ENCODE data around the gene VMAC. TPM values are rescaled to one million over a fixed set of nuclear protein-coding genes. Genes with fewer than 3 reads are reported as not detected.

The VMAC gene
- polyA plus RNA-seq, 1 donor (not counting 4 experiments of a cell fraction or from before 2014, with no cell fraction given) = 2.2 TPM

DNA sequence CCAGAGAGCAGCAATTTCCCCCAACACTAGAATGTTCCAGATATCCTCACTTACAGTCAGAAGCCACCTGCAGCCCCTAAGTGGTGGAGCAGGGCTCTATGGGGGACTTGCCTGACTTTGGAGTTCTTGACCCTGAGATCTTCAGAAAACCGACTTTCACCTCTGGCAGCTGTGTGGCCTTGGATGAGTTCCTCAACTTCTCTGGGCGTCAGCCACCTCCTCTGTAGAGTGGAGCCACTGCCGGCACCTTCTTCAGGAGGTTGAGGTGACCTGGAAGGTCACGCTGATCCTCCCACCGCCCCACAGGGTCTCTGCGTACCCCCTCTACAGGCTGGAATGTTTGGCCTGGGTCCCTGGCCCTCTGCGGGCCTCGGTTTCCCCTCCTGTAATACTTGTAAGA is 27.2 kb upstream of the VMAC start:
- H3K9me3 ChIP-seq (ENCODE audit: control insufficient read depth, low read depth, low read length) = no peaks in the 10 kb centered on the region
- H3K4me3 ChIP-seq (ENCODE audit: control insufficient read depth in 2 of 3, extremely low read depth in 1 of 3, insufficient read depth in 2 of 3, low read depth in 1 of 3, low read length in 3 of 3) = no peak overlapping the region
- H3K36me3 ChIP-seq (ENCODE audit: control insufficient read depth in 2 of 2, extremely low read depth in 1 of 2, insufficient read depth in 2 of 2, low read length in 2 of 2) = no peaks in the 10 kb centered on the region
- peaks cover 9% of the 10 kb centered on the region for H3K27me3 ChIP-seq (ENCODE audit: control insufficient read depth, extremely low read depth, insufficient read depth, low read length)
- no peak overlapping the region for H3K4me2 ChIP-seq (ENCODE audit: control insufficient read depth, extremely low read depth, insufficient read depth, low read depth, low read length)
- DNase-seq (ENCODE audit: low read depth, low spot score) (no peak), FAIRE-seq (no peak)
- no peak overlapping the region for H2AFZ ChIP-seq (ENCODE audit: control insufficient read depth, low read length)
- no peak overlapping the region for H3K27ac ChIP-seq (ENCODE audit: control insufficient read depth, insufficient read depth, low read length)
- dilution Hi-C loops (cut with MboI; ENCODE audit: extremely low pct_ligation_motif_present, low sequenced_read_pairs) = no loop called here
- H3K79me2 ChIP-seq (ENCODE audit: control insufficient read depth, insufficient read depth, low read length) = no peaks in the 10 kb centered on the region
- H3K9me1 ChIP-seq (ENCODE audit: control insufficient read depth, extremely low read depth, insufficient read depth, low read length) = no peaks in the 10 kb centered on the region
- TF ChIP-seq, protein P1, sequence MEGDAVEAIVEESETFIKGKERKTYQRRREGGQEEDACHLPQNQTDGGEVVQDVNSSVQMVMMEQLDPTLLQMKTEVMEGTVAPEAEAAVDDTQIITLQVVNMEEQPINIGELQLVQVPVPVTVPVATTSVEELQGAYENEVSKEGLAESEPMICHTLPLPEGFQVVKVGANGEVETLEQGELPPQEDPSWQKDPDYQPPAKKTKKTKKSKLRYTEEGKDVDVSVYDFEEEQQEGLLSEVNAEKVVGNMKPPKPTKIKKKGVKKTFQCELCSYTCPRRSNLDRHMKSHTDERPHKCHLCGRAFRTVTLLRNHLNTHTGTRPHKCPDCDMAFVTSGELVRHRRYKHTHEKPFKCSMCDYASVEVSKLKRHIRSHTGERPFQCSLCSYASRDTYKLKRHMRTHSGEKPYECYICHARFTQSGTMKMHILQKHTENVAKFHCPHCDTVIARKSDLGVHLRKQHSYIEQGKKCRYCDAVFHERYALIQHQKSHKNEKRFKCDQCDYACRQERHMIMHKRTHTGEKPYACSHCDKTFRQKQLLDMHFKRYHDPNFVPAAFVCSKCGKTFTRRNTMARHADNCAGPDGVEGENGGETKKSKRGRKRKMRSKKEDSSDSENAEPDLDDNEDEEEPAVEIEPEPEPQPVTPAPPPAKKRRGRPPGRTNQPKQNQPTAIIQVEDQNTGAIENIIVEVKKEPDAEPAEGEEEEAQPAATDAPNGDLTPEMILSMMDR (optimal IDR thresholded peaks at IDR 0.05 in 1 of 3, IDR thresholded peaks at IDR 0.05 in 1 of 3, conservative IDR thresholded peaks at IDR 0.05 in 1 of 3; ENCODE audit: extremely low read depth in 1 of 3, insufficient read depth in 2 of 3, low read length in 3 of 3) = no peak
- no peak for TF ChIP-seq EZH2 (IDR thresholded peaks at IDR 0.05; ENCODE audit: low read length)
- no peaks in the 10 kb centered on the region for H4K20me1 ChIP-seq (ENCODE audit: control insufficient read depth, extremely low read depth, insufficient read depth, low read length)
- no peak overlapping the region for H3K9ac ChIP-seq (ENCODE audit: control insufficient read depth, extremely low read depth, insufficient read depth, low read length)
- H3K4me1 ChIP-seq (ENCODE audit: control insufficient read depth, extremely low read depth, insufficient read depth, low read length) = peaks cover 12% of the 10 kb centered on the region

DNA sequence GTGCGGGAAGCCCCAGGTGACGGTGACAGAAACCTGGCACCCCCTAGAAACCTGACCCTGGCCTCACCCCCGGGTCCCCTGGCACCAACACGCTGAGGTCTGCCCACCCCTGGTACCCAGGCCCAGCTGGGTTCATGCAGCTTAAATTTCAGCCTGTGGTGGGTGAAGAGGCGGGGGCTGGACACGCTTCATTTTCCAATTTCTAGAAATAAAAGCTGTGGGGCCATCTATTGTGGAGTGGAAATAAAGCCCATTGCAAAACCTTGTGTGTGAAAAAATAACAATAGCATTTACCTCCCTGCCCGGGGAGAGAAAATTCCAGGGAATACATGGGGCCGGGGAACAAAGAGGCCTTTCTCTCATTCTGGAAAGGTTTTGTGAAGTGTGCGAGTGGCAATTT is 26.8 kb upstream of the VMAC start:
- H3K27ac ChIP-seq (ENCODE audit: control insufficient read depth, insufficient read depth, low read length) = no peak overlapping the region
- H2AFZ ChIP-seq (ENCODE audit: control insufficient read depth, low read length) = no peak overlapping the region
- no peak overlapping the region for H3K4me2 ChIP-seq (ENCODE audit: control insufficient read depth, extremely low read depth, insufficient read depth, low read depth, low read length)
- no peak for FAIRE-seq
- dilution Hi-C loops (cut with MboI; ENCODE audit: extremely low pct_ligation_motif_present, low sequenced_read_pairs) = no loop called here
- H4K20me1 ChIP-seq (ENCODE audit: control insufficient read depth, extremely low read depth, insufficient read depth, low read length) = no peaks in the 10 kb centered on the region
- no peaks in the 10 kb centered on the region for H3K9me3 ChIP-seq (ENCODE audit: control insufficient read depth, low read depth, low read length)
- peaks cover 12% of the 10 kb centered on the region for H3K4me1 ChIP-seq (ENCODE audit: control insufficient read depth, extremely low read depth, insufficient read depth, low read length)
- H3K36me3 ChIP-seq (ENCODE audit: control insufficient read depth in 2 of 2, extremely low read depth in 1 of 2, insufficient read depth in 2 of 2, low read length in 2 of 2) = no peaks in the 10 kb centered on the region
- no peaks in the 10 kb centered on the region for H3K9me1 ChIP-seq (ENCODE audit: control insufficient read depth, extremely low read depth, insufficient read depth, low read length)
- DNase-seq (ENCODE audit: low read depth, low spot score) = no peak
- H3K27me3 ChIP-seq (ENCODE audit: control insufficient read depth, extremely low read depth, insufficient read depth, low read length) = peaks cover 9% of the 10 kb centered on the region
- no peaks in the 10 kb centered on the region for H3K79me2 ChIP-seq (ENCODE audit: control insufficient read depth, insufficient read depth, low read length)
- no peak for TF ChIP-seq EZH2 (IDR thresholded peaks at IDR 0.05; ENCODE audit: low read length)
- TF ChIP-seq, protein P1 (optimal IDR thresholded peaks at IDR 0.05 in 1 of 3, IDR thresholded peaks at IDR 0.05 in 1 of 3, conservative IDR thresholded peaks at IDR 0.05 in 1 of 3; ENCODE audit: extremely low read depth in 1 of 3, insufficient read depth in 2 of 3, low read length in 3 of 3) = no peak
- no peak overlapping the region for H3K9ac ChIP-seq (ENCODE audit: control insufficient read depth, extremely low read depth, insufficient read depth, low read length)
- no peak overlapping the region for H3K4me3 ChIP-seq (ENCODE audit: control insufficient read depth in 2 of 3, extremely low read depth in 1 of 3, insufficient read depth in 2 of 3, low read depth in 1 of 3, low read length in 3 of 3)
